22Rv1 (cell line): ENCODE data around the gene GNMT.

Experiments used
- H3K27ac ChIP-seq: fragments of 450-650 bp; 2 replicates; pipeline ENCODE4 v1.5.1; 2017
- ZFX ChIP-seq: fragments of 450-650 bp; IDR thresholded peaks from 2 replicates; pipeline ENCODE4 v1.6.1; 2017; ENCODE audit warnings: antibody characterized with exemption, borderline replicate concordance
- TF ChIP-seq, protein P1 (sequence below): fragments of 450-650 bp; IDR thresholded peaks from 2 replicates; pipeline ENCODE4 v1.5.1; 2017; ENCODE audit warnings: mild to moderate bottlenecking

The GNMT gene

DNA sequence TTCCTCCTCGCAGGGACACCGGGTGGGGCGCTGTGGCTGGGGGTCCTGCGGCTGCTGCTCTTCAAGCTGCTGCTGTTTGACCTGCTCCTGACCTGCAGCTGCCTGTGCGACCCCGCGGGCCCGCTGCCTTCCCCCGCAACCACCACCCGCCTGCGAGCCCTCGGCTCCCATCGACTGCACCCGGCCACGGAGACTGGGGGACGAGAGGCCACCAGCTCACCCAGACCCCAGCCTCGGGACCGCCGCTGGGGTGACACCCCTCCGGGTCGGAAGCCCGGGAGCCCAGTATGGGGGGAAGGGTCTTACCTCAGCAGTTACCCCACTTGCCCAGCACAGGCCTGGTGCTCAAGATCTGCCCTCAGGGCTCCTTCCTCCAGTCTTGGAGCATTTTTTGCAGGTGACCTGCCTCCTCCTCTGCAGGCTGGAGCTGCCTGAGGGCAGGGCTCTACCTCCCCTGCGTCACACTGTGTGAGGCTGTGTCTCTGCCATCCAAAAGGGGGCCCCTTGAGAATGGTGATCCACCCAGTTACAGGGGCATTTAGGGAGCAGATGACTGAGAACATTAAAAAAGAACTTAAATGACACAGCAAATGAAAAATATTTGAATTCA lies 35.2 kb upstream of the GNMT start:
- H3K27ac ChIP-seq: no peak overlapping the region
- TF ChIP-seq, protein P1, sequence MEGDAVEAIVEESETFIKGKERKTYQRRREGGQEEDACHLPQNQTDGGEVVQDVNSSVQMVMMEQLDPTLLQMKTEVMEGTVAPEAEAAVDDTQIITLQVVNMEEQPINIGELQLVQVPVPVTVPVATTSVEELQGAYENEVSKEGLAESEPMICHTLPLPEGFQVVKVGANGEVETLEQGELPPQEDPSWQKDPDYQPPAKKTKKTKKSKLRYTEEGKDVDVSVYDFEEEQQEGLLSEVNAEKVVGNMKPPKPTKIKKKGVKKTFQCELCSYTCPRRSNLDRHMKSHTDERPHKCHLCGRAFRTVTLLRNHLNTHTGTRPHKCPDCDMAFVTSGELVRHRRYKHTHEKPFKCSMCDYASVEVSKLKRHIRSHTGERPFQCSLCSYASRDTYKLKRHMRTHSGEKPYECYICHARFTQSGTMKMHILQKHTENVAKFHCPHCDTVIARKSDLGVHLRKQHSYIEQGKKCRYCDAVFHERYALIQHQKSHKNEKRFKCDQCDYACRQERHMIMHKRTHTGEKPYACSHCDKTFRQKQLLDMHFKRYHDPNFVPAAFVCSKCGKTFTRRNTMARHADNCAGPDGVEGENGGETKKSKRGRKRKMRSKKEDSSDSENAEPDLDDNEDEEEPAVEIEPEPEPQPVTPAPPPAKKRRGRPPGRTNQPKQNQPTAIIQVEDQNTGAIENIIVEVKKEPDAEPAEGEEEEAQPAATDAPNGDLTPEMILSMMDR: no peak
- no peak for TF ChIP-seq ZFX

GRCh38 chr6:42928986-42929820 lies 31.4 kb upstream of the GNMT start, which contains the start of gene CNPY3:
Gene CNPY3 (plus strand): TSS chr6:42929480. CDS start chr6:42929571, 91 bp downstream.
- peak within 1 kb of the TSS; percentile 98 for H3K27ac ChIP-seq
- no peak for TF ChIP-seq ZFX
- TF ChIP-seq, protein P1: no peak

DNA sequence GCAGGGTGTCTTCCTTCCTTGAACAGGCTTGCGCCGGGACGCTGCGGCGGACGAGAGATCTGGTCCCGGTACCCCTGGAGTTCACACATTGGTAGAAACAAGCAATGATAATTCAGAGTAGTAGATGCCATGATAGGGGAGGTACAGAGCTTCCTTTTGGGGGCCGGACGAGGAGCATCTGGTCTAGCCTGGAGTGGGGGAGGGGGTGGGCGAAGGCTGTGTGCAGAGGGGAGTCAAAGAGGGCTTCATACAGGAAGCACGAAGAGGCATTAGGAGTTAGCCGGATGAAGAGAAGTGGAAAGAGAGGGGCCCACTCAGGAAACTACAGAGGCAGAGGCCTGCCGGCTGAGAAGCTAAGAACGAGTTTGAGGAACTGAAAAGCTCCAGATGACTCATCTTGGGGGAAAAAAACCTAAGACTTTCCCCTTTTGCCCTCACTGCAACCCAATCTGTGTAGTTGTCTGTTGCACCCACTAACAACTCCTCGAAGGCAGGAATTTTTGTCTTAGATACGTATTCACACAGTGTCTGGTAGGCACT lies 30.7 kb upstream of the GNMT start:
- peak overlapping the region; percentile 98 for H3K27ac ChIP-seq
- no peak for TF ChIP-seq ZFX
- TF ChIP-seq, protein P1: no peak

DNA sequence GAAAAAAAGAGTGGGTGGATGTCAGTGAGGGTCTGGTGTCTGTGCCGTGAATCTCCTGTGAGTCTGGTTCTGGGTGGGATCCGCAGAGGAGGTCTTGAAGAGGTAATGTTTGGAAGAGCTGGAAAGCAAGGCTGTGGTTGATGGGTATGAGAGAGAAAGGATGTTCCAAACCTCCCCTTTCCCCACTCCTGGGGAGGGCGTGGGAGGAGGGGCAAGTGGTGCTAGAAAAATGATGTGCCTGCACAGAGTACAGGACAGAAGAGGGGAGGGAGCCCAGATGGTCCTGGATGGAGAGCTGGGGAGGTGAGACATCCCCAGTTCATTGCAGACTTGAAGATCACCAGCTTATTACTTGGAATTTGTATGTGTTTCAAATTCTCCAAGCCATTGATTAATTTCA lies 28.1 kb upstream of the GNMT start:
- no peak overlapping the region for H3K27ac ChIP-seq
- no peak for TF ChIP-seq ZFX
- TF ChIP-seq, protein P1: no peak

GRCh38 chr6:42933205-42933604 lies 27.3 kb upstream of the GNMT start:
- TF ChIP-seq, protein P1: no peak
- no peak for TF ChIP-seq ZFX
- no peak overlapping the region for H3K27ac ChIP-seq

DNA sequence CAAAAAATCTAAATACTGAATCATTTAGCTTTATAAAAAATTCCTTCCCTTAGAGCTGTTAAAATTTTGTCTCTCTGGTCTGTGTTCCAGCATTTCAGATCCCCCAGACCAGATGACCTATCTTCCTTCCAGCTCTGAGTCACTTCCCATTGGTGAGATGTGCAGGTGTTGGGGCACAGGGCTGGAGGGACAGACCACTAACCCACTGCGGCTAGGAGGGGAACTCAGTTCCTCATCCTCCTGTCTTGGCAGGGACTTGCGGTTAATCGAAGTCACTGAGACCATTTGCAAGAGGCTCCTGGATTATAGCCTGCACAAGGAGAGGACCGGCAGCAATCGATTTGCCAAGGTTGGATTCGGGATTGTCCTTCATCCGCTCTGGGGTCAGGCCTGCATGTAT lies 25.2 kb upstream of the GNMT start:
- TF ChIP-seq, protein P1: no peak
- TF ChIP-seq ZFX: no peak
- no peak overlapping the region for H3K27ac ChIP-seq

DNA sequence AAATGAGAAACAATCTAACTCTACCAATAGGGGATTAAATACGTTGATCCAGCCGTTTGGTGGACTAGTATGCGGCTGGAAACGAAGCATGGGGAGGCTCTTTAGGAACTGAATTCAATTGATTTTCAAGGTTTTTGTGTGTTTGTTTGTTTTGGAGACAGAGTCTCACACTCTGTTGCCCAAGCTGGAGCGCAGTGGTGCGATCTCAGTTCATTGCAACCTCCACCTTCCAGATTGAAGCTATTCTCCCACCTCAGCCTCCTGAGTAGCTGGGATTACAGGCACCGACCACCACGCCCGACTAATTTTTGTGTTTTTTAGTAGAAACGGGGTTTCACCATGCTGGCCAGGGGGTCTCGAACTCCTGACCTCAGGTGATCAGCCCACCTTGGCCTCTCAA lies 24.2 kb upstream of the GNMT start:
- no peak overlapping the region for H3K27ac ChIP-seq
- TF ChIP-seq, protein P1: no peak
